Left ventricle myocardium inferior (tissue), 1 donor: ENCODE data around the gene RAB8A. TPM values are rescaled to one million over a fixed set of nuclear protein-coding genes. Genes with fewer than 3 reads are reported as not detected.

Experiments used
- DNase-seq: peaks from one replicate; pipeline ENCODE4 v3.0.0-alpha.2; 2020
- H3K27ac ChIP-seq: fragments of 200-600 bp; replicated peaks from 2 replicates; pipeline ENCODE4 v1.8.0; 2021
- H3K27me3 ChIP-seq: fragments of 200-600 bp; 2 replicates; pipeline ENCODE4 v1.8.0; 2021; ENCODE audit warnings: low read depth
- H3K36me3 ChIP-seq: fragments of 200-600 bp; 2 replicates; pipeline ENCODE4 v1.8.0; 2021
- H3K4me1 ChIP-seq: fragments of 200-600 bp; 2 replicates; pipeline ENCODE4 v1.8.0; 2021
- H3K4me3 ChIP-seq: fragments of 200-600 bp; 2 replicates; pipeline ENCODE4 v1.8.0; 2021; ENCODE audit warnings: mild to moderate bottlenecking, moderate library complexity
- H3K9me3 ChIP-seq: fragments of 200-600 bp; replicated peaks from 2 replicates; pipeline ENCODE4 v1.8.0; 2021
- intact Hi-C: fragments of 100-400 bp; cut with micrococcal nuclease; formaldehyde crosslinking; loops from one replicate; pipeline ENCODE4 v1.11.0; 2022
- total RNA-seq: library from RNA; stranded (reverse); fragmentation: NEBNext Ultra II Directional; extraction: Animal tissue kit (Norgen Biotek cat#: 25700); gene quantifications from one replicate; pipeline ENCODE4 v1.2.1, GENCODE V29; 2021
- TF ChIP-seq, protein P1 (sequence below): fragments of 200-600 bp; IDR thresholded peaks from 2 replicates; pipeline ENCODE4 v1.8.0; 2021; ENCODE audit warnings: antibody characterized with exemption, mild to moderate bottlenecking, borderline replicate concordance
- donor health status: DM: no; HTN: yes; CAD: no; lungs with severe emphysema.

RAB8A gene
- total RNA-seq, 1 donor from 2014 or later: 17.7 TPM

- no peak overlapping the region for H3K4me3 ChIP-seq
- no peak for DNase-seq
- no peaks in the 10 kb centered on the region for H3K36me3 ChIP-seq
- intact Hi-C loops: no loop called here
- no peaks in the 10 kb centered on the region for H3K9me3 ChIP-seq
- TF ChIP-seq, protein P1, sequence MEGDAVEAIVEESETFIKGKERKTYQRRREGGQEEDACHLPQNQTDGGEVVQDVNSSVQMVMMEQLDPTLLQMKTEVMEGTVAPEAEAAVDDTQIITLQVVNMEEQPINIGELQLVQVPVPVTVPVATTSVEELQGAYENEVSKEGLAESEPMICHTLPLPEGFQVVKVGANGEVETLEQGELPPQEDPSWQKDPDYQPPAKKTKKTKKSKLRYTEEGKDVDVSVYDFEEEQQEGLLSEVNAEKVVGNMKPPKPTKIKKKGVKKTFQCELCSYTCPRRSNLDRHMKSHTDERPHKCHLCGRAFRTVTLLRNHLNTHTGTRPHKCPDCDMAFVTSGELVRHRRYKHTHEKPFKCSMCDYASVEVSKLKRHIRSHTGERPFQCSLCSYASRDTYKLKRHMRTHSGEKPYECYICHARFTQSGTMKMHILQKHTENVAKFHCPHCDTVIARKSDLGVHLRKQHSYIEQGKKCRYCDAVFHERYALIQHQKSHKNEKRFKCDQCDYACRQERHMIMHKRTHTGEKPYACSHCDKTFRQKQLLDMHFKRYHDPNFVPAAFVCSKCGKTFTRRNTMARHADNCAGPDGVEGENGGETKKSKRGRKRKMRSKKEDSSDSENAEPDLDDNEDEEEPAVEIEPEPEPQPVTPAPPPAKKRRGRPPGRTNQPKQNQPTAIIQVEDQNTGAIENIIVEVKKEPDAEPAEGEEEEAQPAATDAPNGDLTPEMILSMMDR: no peak
- H3K27me3 ChIP-seq: peaks cover 29% of the 10 kb centered on the region
- H3K4me1 ChIP-seq: no peaks in the 10 kb centered on the region
- H3K27ac ChIP-seq: no peak overlapping the region
These were observed 32.5 kb downstream of the RAB8A start for GRCh38 chr19:16144216-16144581.

- no peak for DNase-seq
- H3K27ac ChIP-seq: no peak overlapping the region
- H3K9me3 ChIP-seq: no peaks in the 10 kb centered on the region
- TF ChIP-seq, protein P1: no peak
- peaks cover 29% of the 10 kb centered on the region for H3K27me3 ChIP-seq
- intact Hi-C loops: no loop called here
- no peak overlapping the region for H3K4me3 ChIP-seq
- no peaks in the 10 kb centered on the region for H3K36me3 ChIP-seq
- H3K4me1 ChIP-seq: no peaks in the 10 kb centered on the region
These were observed 34.4 kb downstream of the RAB8A start for GRCh38 chr19:16146112-16146511.

DNA sequence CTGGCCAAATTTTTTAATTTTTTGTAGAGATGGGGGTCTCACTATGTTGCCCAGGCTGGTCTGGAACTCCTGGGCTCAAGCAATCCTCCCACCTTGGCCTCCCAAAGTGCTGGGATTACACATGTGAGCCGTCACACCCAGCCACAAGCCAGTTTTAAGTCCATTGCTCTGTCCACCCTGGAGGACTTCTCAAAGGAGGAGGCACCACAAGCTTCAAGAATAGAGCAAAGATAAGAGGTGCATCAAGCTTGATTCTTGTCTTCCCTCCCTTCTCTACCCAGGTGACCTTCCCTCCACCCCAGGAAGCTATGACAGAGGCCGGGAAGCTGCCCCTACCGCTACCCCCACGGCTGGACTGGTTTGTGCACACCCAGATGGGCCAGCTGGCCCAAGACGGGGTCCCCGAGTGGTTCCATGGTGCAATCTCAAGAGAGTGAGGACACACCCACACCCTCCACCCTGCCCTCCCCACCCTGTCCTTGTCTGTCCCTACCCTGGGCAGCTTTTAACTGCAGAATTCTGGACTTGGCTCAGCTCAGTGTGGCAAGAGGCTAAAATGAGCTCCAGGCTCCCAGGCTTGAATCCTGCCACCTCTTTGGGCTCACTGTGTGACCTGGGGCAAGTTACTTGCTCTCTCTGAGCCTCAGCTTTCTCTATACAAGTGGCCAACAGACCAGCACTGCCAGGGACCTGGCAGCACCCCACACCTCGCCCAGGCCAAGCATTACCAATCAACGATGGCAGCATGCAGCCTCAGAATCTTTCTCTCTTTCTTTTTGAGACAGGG is 36.9 kb downstream of the RAB8A start:
- no peaks in the 10 kb centered on the region for H3K36me3 ChIP-seq
- H3K4me1 ChIP-seq: no peaks in the 10 kb centered on the region
- intact Hi-C loops: no loop called here
- H3K27ac ChIP-seq: no peak overlapping the region
- H3K27me3 ChIP-seq: peaks cover 24% of the 10 kb centered on the region
- TF ChIP-seq, protein P1: no peak
- no peak for DNase-seq
- H3K4me3 ChIP-seq: no peak overlapping the region
- no peaks in the 10 kb centered on the region for H3K9me3 ChIP-seq

GRCh38 chr19:16153582-16154336 is 42.1 kb downstream of the RAB8A start:
- intact Hi-C loops: no loop called here

GRCh38 chr19:16154557-16154956 is 42.9 kb downstream of the RAB8A start:
- peaks cover 18% of the 10 kb centered on the region for H3K27me3 ChIP-seq
- TF ChIP-seq, protein P1: no peak
- H3K4me1 ChIP-seq: no peaks in the 10 kb centered on the region
- H3K9me3 ChIP-seq: no peaks in the 10 kb centered on the region
- H3K4me3 ChIP-seq: no peak overlapping the region
- no peak overlapping the region for H3K27ac ChIP-seq
- intact Hi-C loops: no loop called here
- H3K36me3 ChIP-seq: no peaks in the 10 kb centered on the region
- DNase-seq: no peak

More at GRCh38 chr19:16153582-16154336, 42.1 kb downstream of the RAB8A start:
- peaks cover 18% of the 10 kb centered on the region for H3K27me3 ChIP-seq
- H3K4me1 ChIP-seq: no peaks in the 10 kb centered on the region
- TF ChIP-seq, protein P1: no peak
- H3K36me3 ChIP-seq: no peaks in the 10 kb centered on the region
- no peak overlapping the region for H3K4me3 ChIP-seq
- no peaks in the 10 kb centered on the region for H3K9me3 ChIP-seq
- no peak for DNase-seq
- no peak overlapping the region for H3K27ac ChIP-seq
